Measurements from ENCODE around the gene ABAT. TPM values are rescaled to one million over a fixed set of nuclear protein-coding genes. Genes with fewer than 3 reads are reported as not detected.

ABAT gene
- total RNA-seq (50.1 and 59.1 TPM in 2 replicates), polyA plus RNA-seq (18.8 and 31.2 TPM in 2 replicates)

- WGBS (ENCODE audit: low lambda C conversion rate, missing lambda C conversion rate): 4% methylated on average over 29 of the region's 49 CpGs
- Histone ChIP-seq H3K4me3 (peak within 1 kb of the TSS; percentile 48), H3K4me1 (ENCODE audit: insufficient read depth) (peaks cover 34% of the 10 kb centered on the region), H3K27ac (peak within 1 kb of the TSS; percentile 32), H3K27me3 (no peaks in the 10 kb centered on the region), H4K20me1 (ENCODE audit: insufficient read depth, poor library complexity, severe bottlenecking) (peaks cover 6% of the 10 kb centered on the region), H3K9me3 (ENCODE audit: low read depth) (no peaks in the 10 kb centered on the region), H3K9me2 (replicated peaks; ENCODE audit: insufficient read depth) (no peaks in the 10 kb centered on the region), H3K4me2 (peak within 1 kb of the TSS; percentile 92), H3K36me3 (replicated peaks; ENCODE audit: insufficient read depth, low read depth) (no peaks in the 10 kb centered on the region), H2AFZ (peak within 1 kb of the TSS; percentile 84), H3K79me2 (peaks cover 28% of the 10 kb centered on the region)
- TF ChIP-seq EZH2 (IDR thresholded peaks at IDR 0.05; ENCODE audit: borderline replicate concordance): no peak
- TF ChIP-seq EZH2phosphoT487 (IDR thresholded peaks at IDR 0.05; ENCODE audit: low read depth, severe bottlenecking, unreplicated experiment): no peak
- TF ChIP-seq CTCF (IDR thresholded peaks at IDR 0.05; ENCODE audit: poor library complexity): no peak
- DNase-seq (ENCODE audit: low spot score): peak; percentile 95
These were observed at the start of gene ABAT for GRCh38 chr16:8674413-8675022. ABAT (plus strand) TSS chr16:8674617; CDS start chr16:8735740, 61,123 bp downstream.

GRCh38 chr16:8625491-8626087 lies 48.8 kb upstream of the ABAT start:
- Histone ChIP-seq H4K20me1 (ENCODE audit: insufficient read depth, poor library complexity, severe bottlenecking) (peaks cover 6% of the 10 kb centered on the region), H3K4me1 (ENCODE audit: insufficient read depth) (peaks cover 4% of the 10 kb centered on the region), H3K9me2 (replicated peaks; ENCODE audit: insufficient read depth) (no peaks in the 10 kb centered on the region), H3K27me3 (no peaks in the 10 kb centered on the region), H3K36me3 (replicated peaks; ENCODE audit: insufficient read depth, low read depth) (no peaks in the 10 kb centered on the region), H2AFZ (no peak overlapping the region), H3K27ac (no peak overlapping the region), H3K4me3 (no peak overlapping the region), H3K4me2 (no peak overlapping the region), H3K9me3 (ENCODE audit: low read depth) (no peaks in the 10 kb centered on the region), H3K79me2 (peaks cover 40% of the 10 kb centered on the region)
- TF ChIP-seq CTCF (IDR thresholded peaks at IDR 0.05; ENCODE audit: poor library complexity) (no peak), EZH2phosphoT487 (IDR thresholded peaks at IDR 0.05; ENCODE audit: low read depth, severe bottlenecking, unreplicated experiment) (no peak), EZH2 (IDR thresholded peaks at IDR 0.05; ENCODE audit: borderline replicate concordance) (no peak)
- 98% methylated on average over 10 of the region's 10 CpGs for WGBS (ENCODE audit: low lambda C conversion rate, missing lambda C conversion rate)
- no peak for DNase-seq (ENCODE audit: low spot score)

- peaks cover 6% of the 10 kb centered on the region for H4K20me1 ChIP-seq (ENCODE audit: insufficient read depth, poor library complexity, severe bottlenecking)
- H2AFZ ChIP-seq: no peak overlapping the region
- peaks cover 37% of the 10 kb centered on the region for H3K79me2 ChIP-seq
- H3K27me3 ChIP-seq: no peaks in the 10 kb centered on the region
- H3K27ac ChIP-seq: no peak overlapping the region
- no peaks in the 10 kb centered on the region for H3K9me2 ChIP-seq (replicated peaks; ENCODE audit: insufficient read depth)
- H3K36me3 ChIP-seq (replicated peaks; ENCODE audit: insufficient read depth, low read depth): peaks cover 4% of the 10 kb centered on the region
- 95% methylated on average over 8 of the region's 8 CpGs for WGBS (ENCODE audit: low lambda C conversion rate, missing lambda C conversion rate)
- peaks cover 4% of the 10 kb centered on the region for H3K4me1 ChIP-seq (ENCODE audit: insufficient read depth)
- no peak for DNase-seq (ENCODE audit: low spot score)
- H3K4me3 ChIP-seq: no peak overlapping the region
- TF ChIP-seq EZH2 (IDR thresholded peaks at IDR 0.05; ENCODE audit: borderline replicate concordance): no peak
- TF ChIP-seq CTCF (IDR thresholded peaks at IDR 0.05; ENCODE audit: poor library complexity): no peak
- no peak for TF ChIP-seq EZH2phosphoT487 (IDR thresholded peaks at IDR 0.05; ENCODE audit: low read depth, severe bottlenecking, unreplicated experiment)
- H3K4me2 ChIP-seq: no peak overlapping the region
- no peaks in the 10 kb centered on the region for H3K9me3 ChIP-seq (ENCODE audit: low read depth)
These were observed 47.5 kb upstream of the ABAT start for GRCh38 chr16:8626946-8627345.
